A549 (cell line): ENCODE data around the gene KRT15. TPM values are rescaled to one million over a fixed set of nuclear protein-coding genes. Genes with fewer than 3 reads are reported as not detected.
A peak's percentile ranks its signal among the peaks of the same experiment; 100 is the strongest.

ENCODE experiments used
- ATAC-seq, 2 experiments: fragments of 200-7000 bp in 1 of 2; fragments of >200 bp in 1 of 2; cut with Nextera tagmentation in 1 of 2; cut with Tn5 transposase in 1 of 2; 3 replicates each; pipeline versions ENCODE4 v1.8.0 to v1.9.1; 2018 to 2020; ENCODE audit warnings: mild to moderate bottlenecking in 1 of 2, moderate library complexity in 1 of 2
- CTCF ChIA-PET: fragments of 300-600 bp; sonication (Branson Sonifier 250); formaldehyde crosslinking; extraction: SDS; loops from one replicate; lab custom pipeline; 2021; ENCODE audit warnings: antibody characterized with exemption, inconsistent platforms; lab: Yijun Ruan, JAX
- POLR2A ChIA-PET: fragments of 350-600 bp; formaldehyde crosslinking; extraction: SDS; loops from one replicate; lab custom pipeline; 2021; ENCODE audit warnings: antibody characterized with exemption, inconsistent platforms; lab: Yijun Ruan, JAX
- DNase-seq, 2 experiments: peaks; one replicate each; pipeline versions ENCODE4 v3.0.0 to v3.0.0-alpha.2; 2011 to 2016; ENCODE audit warnings: low read depth in 1 of 2, low spot score in 1 of 2
- FAIRE-seq: peaks from 2 replicates; lab custom pipeline; 2011; peaks lifted over from hg19 to GRCh38; lab: Jason Lieb, UNC
- H3K27ac ChIP-seq, 2 experiments: fragments of >200 bp; sonication (Bioruptor Twin); formaldehyde crosslinking; 3 replicates each; pipeline ENCODE4 v1.5.1; 2016 to 2017
- H3K4me1 ChIP-seq: fragments of >200 bp; sonication (Bioruptor Twin); formaldehyde crosslinking; 3 replicates; pipeline ENCODE4 v1.6.1; 2016
- H3K4me2 ChIP-seq: fragments of >200 bp; sonication (Bioruptor Twin); formaldehyde crosslinking; 3 replicates; pipeline ENCODE4 v1.6.1; 2016
- H3K4me3 ChIP-seq: fragments of >200 bp; sonication (Bioruptor Twin); formaldehyde crosslinking; 3 replicates; pipeline ENCODE4 v1.5.1; 2016
- H3K9me3 ChIP-seq: fragments of >200 bp; sonication (Bioruptor Twin); formaldehyde crosslinking; 3 replicates; pipeline ENCODE4 v1.6.1; 2016
- CBX2 ChIP-seq: fragments of 200-600 bp; sonication (generic); IDR thresholded peaks from 2 replicates; pipeline ENCODE4 v1.6.1; 2016; ENCODE audit warnings: low read depth, mild to moderate bottlenecking, borderline replicate concordance
- CHD4 ChIP-seq: fragments of 200-600 bp; sonication (generic); IDR thresholded peaks from 2 replicates; pipeline ENCODE4 v1.6.1; 2016; ENCODE audit warnings: antibody characterized with exemption, mild to moderate bottlenecking, borderline replicate concordance
- EHF ChIP-seq: fragments of 250-450 bp; sonication (Bioruptor Pico); IDR thresholded peaks from 2 replicates; pipeline ENCODE4 v1.5.0; 2020; ENCODE audit warnings: mild to moderate bottlenecking
- EHMT2 ChIP-seq: fragments of 200-600 bp; sonication (generic); IDR thresholded peaks from 2 replicates; pipeline ENCODE4 v1.6.1; 2016; ENCODE audit warnings: antibody characterized with exemption, low read depth, mild to moderate bottlenecking, moderate library complexity
- ESRRA ChIP-seq: fragments of 150-350 bp; IDR thresholded peaks from 2 replicates; pipeline ENCODE4 v1.6.1; 2014; ENCODE audit warnings: mild to moderate bottlenecking, low read length, borderline replicate concordance
- HES2 ChIP-seq: fragments of >200 bp; sonication (Bioruptor Twin); formaldehyde crosslinking; IDR thresholded peaks from 2 replicates; pipeline ENCODE4 v1.6.1; 2016
- HMGXB4 ChIP-seq: fragments of 250-450 bp; sonication (Bioruptor Pico); IDR thresholded peaks from 2 replicates; pipeline ENCODE4 v1.5.0; 2021; ENCODE audit warnings: mild to moderate bottlenecking, moderate library complexity, borderline replicate concordance
- HOXB5 ChIP-seq: fragments of 250-450 bp; sonication (Bioruptor Pico); IDR thresholded peaks from 2 replicates; pipeline ENCODE4 v1.5.0; 2020; ENCODE audit warnings: mild to moderate bottlenecking, moderate library complexity
- JUNB ChIP-seq: fragments of >200 bp; sonication (Bioruptor Twin); formaldehyde crosslinking; IDR thresholded peaks from 2 replicates; pipeline ENCODE4 v1.6.1; 2016
- KDM5A ChIP-seq: fragments of 200-600 bp; sonication (generic); IDR thresholded peaks from 2 replicates; pipeline ENCODE4 v1.6.1; 2016; ENCODE audit warnings: antibody characterized with exemption, mild to moderate bottlenecking
- MAX ChIP-seq: IDR thresholded peaks from 2 replicates; pipeline ENCODE4 v1.6.1; 2012
- MAZ ChIP-seq: fragments of 150-350 bp; IDR thresholded peaks from 2 replicates; pipeline ENCODE4 v1.6.1; 2014; ENCODE audit warnings: antibody characterized with exemption, low read depth, low read length, borderline replicate concordance
- MYC ChIP-seq: IDR thresholded peaks from 2 replicates; pipeline ENCODE4 v1.6.1; 2012; ENCODE audit warnings: mild to moderate bottlenecking, inconsistent platforms, low read length, improper control_type of control experiment, borderline replicate concordance
- NPAS2 ChIP-seq: fragments of 250-450 bp; sonication (Bioruptor Pico); IDR thresholded peaks from 2 replicates; pipeline ENCODE4 v1.8.0; 2022; ENCODE audit warnings: mild to moderate bottlenecking, moderate library complexity, borderline replicate concordance
- PHF8 ChIP-seq: fragments of 200-600 bp; sonication (generic); IDR thresholded peaks from 2 replicates; pipeline ENCODE4 v1.6.1; 2016; ENCODE audit warnings: low read depth, mild to moderate bottlenecking, antibody characterized with exemption, moderate library complexity, borderline replicate concordance
- REST ChIP-seq: fragments of 200-600 bp; sonication (generic); IDR thresholded peaks from 2 replicates; pipeline ENCODE4 v1.6.1; 2016; ENCODE audit warnings: antibody characterized with exemption, mild to moderate bottlenecking, moderate library complexity
- RNF2 ChIP-seq: fragments of 200-600 bp; sonication (generic); IDR thresholded peaks from 2 replicates; pipeline ENCODE4 v1.6.1; 2016; ENCODE audit warnings: low read depth, mild to moderate bottlenecking, antibody characterized with exemption, moderate library complexity, borderline replicate concordance
- SMC3 ChIP-seq: fragments of >200 bp; sonication (Bioruptor Twin); formaldehyde crosslinking; IDR thresholded peaks from 3 replicates; pipeline ENCODE4 v1.6.1; 2018; ENCODE audit warnings: inconsistent platforms
- TFCP2L1 ChIP-seq: fragments of 250-450 bp; sonication (Bioruptor Pico); IDR thresholded peaks from 2 replicates; pipeline ENCODE4 v1.5.0; 2021; ENCODE audit warnings: mild to moderate bottlenecking
- USF2 ChIP-seq: fragments of 450-650 bp; IDR thresholded peaks from 2 replicates; pipeline ENCODE4 v1.6.1; 2014; ENCODE audit warnings: antibody characterized with exemption
- ZC3H11A ChIP-seq: fragments of 450-650 bp; IDR thresholded peaks from 2 replicates; pipeline ENCODE4 v1.6.1; 2014; ENCODE audit warnings: antibody characterized with exemption, mild to moderate bottlenecking
- ZNF302 ChIP-seq: fragments of 250-450 bp; sonication (Bioruptor Pico); IDR thresholded peaks from 2 replicates; pipeline ENCODE4 v1.9.0; 2021; ENCODE audit warnings: inconsistent platforms, mild to moderate bottlenecking, moderate library complexity
- WGBS: methylation state at CpG from one replicate; pipeline ENCODE4 v1.1.6; 2017; ENCODE audit errors: missing lambda C conversion rate; 5-methylcytosine and 5-hydroxymethylcytosine counted together
- polyA plus RNA-seq, 4 experiments: library from polyadenylated mRNA; depleted of rRNA in 3 of 4; stranded (reverse); fragments of >200 nt; fragmentation: RNase III in 1 of 4; extraction: RNeasy Plus Mini Kit Qiagen cat#74134 plus additional on column Dnase treatment in 1 of 4; gene quantifications; 2 replicates in 3 of 4; 3 replicates in 1 of 4; pipeline ENCODE4 v1.2.3, GENCODE V29; 2011 to 2017

The KRT15 gene
- polyA plus RNA-seq, 2 of the 4 experiments (the other 2 are of a cell fraction), result 0.62 to 2.1 TPM

- Histone ChIP-seq H3K4me2 (no peak overlapping the region), H3K27ac (peak overlapping the region in 1 of 2 experiments; percentile 38; a peak in 3 of 6 replicates), H3K4me3 (no peak overlapping the region), H3K4me1 (peaks cover 16% of the 10 kb centered on the region), H3K9me3 (no peaks in the 10 kb centered on the region)
- 33% methylated on average over 1 of the region's 2 CpGs for WGBS
- no peak for DNase-seq
- no peak for FAIRE-seq
- ChIA-PET POLR2A (interaction anchor here (1.1 kb wide), 1 partner anchor 676 kb away, joined by 3 read pairs; no protein-coding TSS in a partner anchor), CTCF (interaction anchor here (0.6 to 13.1 kb wide), 12 partner anchors 9 to 590 kb away, joined by 3 to 119 read pairs (median 6); partner anchors contain the start of gene KRT13)
- TF ChIP-seq ZNF302 (CRISPR knock-in tag) (no peak), USF2 (no peak), CHD4 (no peak), HOXB5 (CRISPR knock-in tag) (no peak), PHF8 (no peak), REST (no peak), ZC3H11A (no peak), NPAS2 (CRISPR knock-in tag) (no peak), MAZ (no peak)
- no peak for ATAC-seq
Measured at GRCh38 chr17:41494524-41494923, 24.2 kb downstream of the KRT15 start.

- DNase-seq, result no peak
- Histone ChIP-seq H3K9me3 (no peaks in the 10 kb centered on the region), H3K4me3 (no peak overlapping the region)
- no peak for FAIRE-seq
- TF ChIP-seq CBX2, result no peak
- no peak for TF ChIP-seq TFCP2L1 (CRISPR knock-in tag)
- no peak for TF ChIP-seq HOXB5 (CRISPR knock-in tag)
- TF ChIP-seq ESRRA, result no peak
- TF ChIP-seq RNF2, result no peak
- TF ChIP-seq EHF (CRISPR knock-in tag), result no peak
- no peak for TF ChIP-seq MYC
- no peak for TF ChIP-seq EHMT2
- TF ChIP-seq HES2, result no peak
- no peak for TF ChIP-seq KDM5A
- no peak for TF ChIP-seq HMGXB4 (CRISPR knock-in tag)
- no peak for TF ChIP-seq MAX
- no peak for TF ChIP-seq JUNB
- TF ChIP-seq REST, result no peak
- no peak for TF ChIP-seq SMC3
- TF ChIP-seq, all 56 proteins: peak for 0
- ATAC-seq, result no peak
- ChIA-PET CTCF (interaction anchor here (0.6 to 13.1 kb wide), 13 partner anchors 11 to 636 kb away, joined by 3 to 119 read pairs (median 4); no protein-coding TSS in a partner anchor), POLR2A (no interaction called here)
- H3K27ac ChIP-seq, result no peak overlapping the region
- H3K4me1 ChIP-seq, result peaks cover 16% of the 10 kb centered on the region
- WGBS, result 59% methylated on average over 4 of the region's 4 CpGs
- H3K4me2 ChIP-seq, result no peak overlapping the region
Measured at GRCh38 chr17:41492771-41493170, 25.9 kb downstream of the KRT15 start.
